Body of pancreas (tissue), 4 donors: Measurements from ENCODE around the gene CLMN. TPM values are rescaled to one million over a fixed set of nuclear protein-coding genes. Genes with fewer than 3 reads are reported as not detected.
A peak's percentile ranks its signal among the peaks of the same experiment; 100 is the strongest.
"Not testable (repeated sequence)": the region's sequence is repeated elsewhere in the genome, so short reads cannot be mapped to it uniquely, and the experiment has no call there.

Experiments used
- ATAC-seq: fragments of 150-250 bp; one replicate; pipeline ENCODE4 v1.9.1; 2016
- DNase-seq, 4 donors: peaks; one replicate each; pipeline ENCODE4 v3.0.0-alpha.2; 2019
- H3K27ac ChIP-seq, 4 donors: fragments of 200-600 bp; sonication (generic); 1 replicate in 3 of 4; 2 replicates in 1 of 4; pipeline versions ENCODE4 v1.5.1 to v1.6.1; 2016 to 2019; ENCODE audit warnings: mild to moderate bottlenecking in 1 of 4, mixed read lengths in 1 of 4, moderate library complexity in 1 of 4
- H3K27me3 ChIP-seq, 2 donors: fragments of 200-600 bp; sonication (generic); one replicate each; pipeline ENCODE4 v1.6.0; 2016; ENCODE audit warnings: mild to moderate bottlenecking in 1 of 2
- H3K36me3 ChIP-seq, 2 donors: fragments of 200-600 bp; sonication (generic); replicated peaks in 1 of 2; 2 replicates each; pipeline ENCODE4 v1.5.1; 2016; ENCODE audit warnings: low read depth in 2 of 2; ENCODE audit not compliant: insufficient read depth in 1 of 2
- H3K4me1 ChIP-seq: fragments of 200-600 bp; sonication (generic); one replicate; pipeline ENCODE4 v1.6.0; 2016
- H3K4me3 ChIP-seq, 2 donors: fragments of 200-600 bp; sonication (generic); 1 replicate in 1 of 2; 2 replicates in 1 of 2; pipeline ENCODE4 v1.5.1; 2016 to 2019
- H3K9me3 ChIP-seq, 3 donors: fragments of 200-600 bp; sonication (generic); 1 replicate in 2 of 3; 2 replicates in 1 of 3; pipeline ENCODE4 v1.5.1; 2016
- POLR2A ChIP-seq, 3 donors: fragments of 450-650 bp; IDR thresholded peaks; one replicate each; pipeline ENCODE4 v1.6.1; 2016; ENCODE audit warnings: antibody characterized with exemption in 3 of 3, mild to moderate bottlenecking in 2 of 3
- WGBS, 2 donors: methylation state at CpG; one replicate each; pipeline ENCODE4 v1.1.5; 2017; 5-methylcytosine and 5-hydroxymethylcytosine counted together
- intact Hi-C: fragments of 100-400 bp; cut with DNase I; formaldehyde crosslinking; loops from one replicate; pipeline ENCODE4 v1.15.1; 2023
- total RNA-seq, 2 donors: library from RNA; depleted of rRNA; stranded (reverse); fragments of >200 nt; gene quantifications; one replicate each; pipeline ENCODE4 v1.1.0, GENCODE V29; 2016
- TF ChIP-seq, protein P1 (sequence below), 7 experiments: fragments of 450-650 bp in 4 of 7; fragments of 200-600 bp in 3 of 7; sonication (generic) in 3 of 7; IDR thresholded peaks; one replicate each; pipeline ENCODE4 v1.5.1; 2016 to 2019; ENCODE audit warnings: antibody characterized with exemption in 7 of 7

The CLMN gene
- total RNA-seq, 2 donors from 2014 or later = 53.7 to 54.7 TPM

DNA sequence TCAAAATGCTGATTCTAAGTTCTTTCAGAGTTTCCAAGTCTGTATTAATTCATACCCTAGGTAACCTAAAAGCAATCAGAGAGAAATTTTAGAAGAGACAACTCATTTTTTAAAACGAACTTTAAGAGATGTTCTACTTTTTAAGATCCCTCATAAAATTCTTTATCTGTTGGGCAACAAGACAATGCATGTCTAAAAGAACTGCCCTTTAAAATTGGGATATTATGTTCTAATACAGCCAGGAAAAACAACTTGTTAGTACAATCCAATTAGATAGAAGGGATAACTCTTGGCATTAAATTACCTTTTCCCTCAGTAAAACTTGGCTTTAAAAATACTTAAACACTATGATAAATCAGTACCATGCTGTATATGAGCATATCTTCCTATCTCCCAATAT, 178.0 kb downstream of the CLMN start:
- H3K9me3 ChIP-seq = no peaks in the 10 kb centered on the region
- intact Hi-C loops = no loop called here
- DNase-seq = no peak
- no peak for ATAC-seq
- no peak overlapping the region for H3K4me3 ChIP-seq
- no peaks in the 10 kb centered on the region for H3K27me3 ChIP-seq
- no peak overlapping the region for H3K27ac ChIP-seq
- H3K36me3 ChIP-seq = no peaks in the 10 kb centered on the region
- 27% methylated on average over 1 of the region's 1 CpG for WGBS, 2 donors
- no peak for TF ChIP-seq POLR2A (IDR thresholded peaks at IDR 0.05)
- TF ChIP-seq, protein P1, sequence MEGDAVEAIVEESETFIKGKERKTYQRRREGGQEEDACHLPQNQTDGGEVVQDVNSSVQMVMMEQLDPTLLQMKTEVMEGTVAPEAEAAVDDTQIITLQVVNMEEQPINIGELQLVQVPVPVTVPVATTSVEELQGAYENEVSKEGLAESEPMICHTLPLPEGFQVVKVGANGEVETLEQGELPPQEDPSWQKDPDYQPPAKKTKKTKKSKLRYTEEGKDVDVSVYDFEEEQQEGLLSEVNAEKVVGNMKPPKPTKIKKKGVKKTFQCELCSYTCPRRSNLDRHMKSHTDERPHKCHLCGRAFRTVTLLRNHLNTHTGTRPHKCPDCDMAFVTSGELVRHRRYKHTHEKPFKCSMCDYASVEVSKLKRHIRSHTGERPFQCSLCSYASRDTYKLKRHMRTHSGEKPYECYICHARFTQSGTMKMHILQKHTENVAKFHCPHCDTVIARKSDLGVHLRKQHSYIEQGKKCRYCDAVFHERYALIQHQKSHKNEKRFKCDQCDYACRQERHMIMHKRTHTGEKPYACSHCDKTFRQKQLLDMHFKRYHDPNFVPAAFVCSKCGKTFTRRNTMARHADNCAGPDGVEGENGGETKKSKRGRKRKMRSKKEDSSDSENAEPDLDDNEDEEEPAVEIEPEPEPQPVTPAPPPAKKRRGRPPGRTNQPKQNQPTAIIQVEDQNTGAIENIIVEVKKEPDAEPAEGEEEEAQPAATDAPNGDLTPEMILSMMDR (IDR thresholded peaks at IDR 0.05) = no peak
- peaks cover 59% of the 10 kb centered on the region for H3K4me1 ChIP-seq

DNA sequence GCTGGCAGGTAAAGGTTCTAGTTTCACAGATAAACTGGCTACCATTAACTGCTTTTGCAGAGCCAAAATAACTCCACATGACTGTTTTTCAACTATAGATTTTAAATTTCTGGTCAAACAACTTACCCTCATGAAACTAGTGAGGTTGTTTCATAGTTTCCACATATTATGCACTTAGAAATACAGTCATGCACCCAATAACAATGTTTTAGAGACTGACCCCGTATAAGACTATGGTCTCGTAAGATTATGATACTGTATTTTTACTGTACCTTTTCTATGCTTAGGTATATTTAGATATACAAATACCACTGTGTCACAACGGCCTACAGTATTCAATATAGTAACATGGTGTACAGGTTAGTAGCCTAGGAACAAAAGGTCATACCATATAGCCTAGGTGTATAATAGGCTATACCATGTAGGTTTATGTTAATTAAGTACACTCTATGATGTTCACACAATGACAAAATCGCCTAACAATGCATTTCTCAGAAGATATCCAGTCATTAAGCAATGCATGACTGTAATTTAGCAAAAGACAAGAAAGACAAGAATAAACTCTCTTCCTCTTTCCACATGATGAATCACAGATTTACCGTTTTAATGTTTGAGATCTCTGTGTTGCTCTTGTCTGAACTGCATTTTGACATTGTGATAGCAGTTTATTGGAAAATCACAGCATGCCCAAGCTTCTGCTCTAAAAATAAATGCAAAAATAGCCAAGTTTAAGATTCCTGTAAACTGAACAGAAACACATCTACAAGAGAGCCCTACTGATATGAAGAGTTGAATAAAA, 179.4 kb downstream of the CLMN start:
- no peak for TF ChIP-seq POLR2A (IDR thresholded peaks at IDR 0.05)
- TF ChIP-seq, protein P1 (IDR thresholded peaks at IDR 0.05) = no peak
- DNase-seq (no peak), ATAC-seq (no peak)
- WGBS, 2 donors = 64 to 72% methylated on average over 5 of the region's 5 CpGs
- intact Hi-C loops = no loop called here
- Histone ChIP-seq H3K36me3 (no peaks in the 10 kb centered on the region), H3K27me3 (no peaks in the 10 kb centered on the region), H3K9me3 (no peaks in the 10 kb centered on the region), H3K27ac (peak overlapping the region in 1 of 4 donors; percentile 47), H3K4me1 (peaks cover 59% of the 10 kb centered on the region), H3K4me3 (no peak overlapping the region)

DNA sequence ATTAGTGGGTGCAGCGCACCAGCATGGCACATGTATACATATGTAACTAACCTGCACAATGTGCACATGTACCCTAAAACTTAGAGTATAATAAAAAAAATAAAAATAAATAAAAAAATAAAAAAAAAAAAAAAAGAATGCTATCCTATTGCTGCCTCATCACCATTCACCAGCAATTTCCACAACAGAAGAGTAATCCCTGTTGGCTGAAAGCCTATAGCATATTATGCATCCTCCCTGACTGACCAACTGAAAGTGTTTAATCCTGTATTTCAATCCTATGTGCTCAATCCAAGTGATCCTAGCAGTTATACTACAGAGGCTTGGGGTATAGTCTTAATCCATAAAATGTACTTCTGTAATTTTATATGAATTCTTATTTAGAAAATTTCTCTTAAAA, 180.8 kb downstream of the CLMN start:
- DNase-seq = no peak
- no CpG with 5 or more reads among the region's 1 CpG for WGBS, 2 donors
- peaks cover 63% of the 10 kb centered on the region for H3K4me1 ChIP-seq
- ATAC-seq = no peak
- no peak overlapping the region for H3K4me3 ChIP-seq
- H3K9me3 ChIP-seq = no peaks in the 10 kb centered on the region
- H3K36me3 ChIP-seq = no peaks in the 10 kb centered on the region
- H3K27me3 ChIP-seq = no peaks in the 10 kb centered on the region
- TF ChIP-seq, protein P1 (IDR thresholded peaks at IDR 0.05) = no peak
- TF ChIP-seq POLR2A (IDR thresholded peaks at IDR 0.05) = no peak
- intact Hi-C loops = no loop called here
- H3K27ac ChIP-seq = no peak overlapping the region

DNA sequence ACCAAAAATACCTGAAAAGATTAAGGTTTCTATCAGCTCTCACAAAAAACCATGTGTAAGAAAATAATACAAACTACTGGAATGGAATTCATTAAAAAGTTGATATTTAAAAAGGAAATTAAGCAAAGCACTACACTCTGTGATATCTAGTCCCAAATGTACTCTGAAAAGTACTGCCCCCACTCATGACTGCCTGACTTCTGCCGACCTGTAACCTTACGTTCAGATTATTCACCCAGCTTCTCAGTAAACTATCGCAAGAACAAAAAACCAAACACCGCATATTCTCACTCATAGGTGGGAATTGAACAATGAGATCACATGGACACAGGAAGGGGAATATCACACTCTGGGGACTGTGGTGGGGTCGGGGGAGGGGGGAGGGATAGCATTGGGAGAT, 181.3 kb downstream of the CLMN start:
- H3K27me3 ChIP-seq, H3K4me3 ChIP-seq, H3K36me3 ChIP-seq, H3K9me3 ChIP-seq, DNase-seq, ATAC-seq, intact Hi-C loops: not testable (repeated sequence)
- 70 to 84% methylated on average over 4 of the region's 5 CpGs for WGBS, 2 donors
- H3K4me1 ChIP-seq = peaks cover 63% of the 10 kb centered on the region
- H3K27ac ChIP-seq = peak overlapping the region in 1 of 4 donors; percentile 65

DNA sequence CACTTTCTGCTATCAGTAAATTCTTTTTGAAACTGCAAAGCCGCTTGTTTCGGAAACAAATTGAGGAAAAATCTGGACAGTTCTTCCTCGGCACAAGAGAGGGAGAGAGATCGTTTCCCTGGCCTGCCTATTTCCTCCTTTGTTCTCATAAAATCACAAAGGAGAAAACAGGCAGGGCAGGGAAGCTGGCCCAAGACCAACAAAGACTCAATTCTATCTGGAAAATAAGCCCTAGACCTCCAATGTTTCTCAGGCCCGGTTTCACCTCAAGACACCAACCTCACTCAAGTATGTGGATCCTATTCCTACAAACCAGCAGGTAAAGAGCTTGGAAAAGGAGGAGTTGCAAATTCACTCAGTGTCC, 181.9 kb downstream of the CLMN start:
- H3K27me3 ChIP-seq = no peaks in the 10 kb centered on the region
- intact Hi-C loops = no loop called here
- H3K36me3 ChIP-seq = no peaks in the 10 kb centered on the region
- H3K4me1 ChIP-seq = peaks cover 63% of the 10 kb centered on the region
- TF ChIP-seq POLR2A (IDR thresholded peaks at IDR 0.05) = no peak
- TF ChIP-seq, protein P1 (IDR thresholded peaks at IDR 0.05) = no peak
- peak overlapping the region in 3 of 4 donors; percentile 29 to 65 (median 51) for H3K27ac ChIP-seq
- no peaks in the 10 kb centered on the region for H3K9me3 ChIP-seq
- WGBS, 2 donors = 44 to 46% methylated on average over 5 of the region's 5 CpGs
- ATAC-seq = no peak
- H3K4me3 ChIP-seq = no peak overlapping the region
- DNase-seq = peak in 1 of 4 donors; percentile 46
